Neural progenitor cell (in vitro differentiated cells): ENCODE measurements around the gene CCDC63. TPM values are rescaled to one million over a fixed set of nuclear protein-coding genes. Genes with fewer than 3 reads are reported as not detected.
A peak's percentile ranks its signal among the peaks of the same experiment; 100 is the strongest.

Experiments used
- DNase-seq: peaks from one replicate; pipeline ENCODE4 v3.0.0-alpha.2; 2016; ENCODE audit warnings: low spot score
- H2AFZ ChIP-seq: fragments of 200-600 bp; sonication (generic); replicated peaks from 2 replicates; pipeline ENCODE4 v1.6.1; 2016; ENCODE audit warnings: antibody characterized with exemption
- H3F3A ChIP-seq: fragments of 200-600 bp; sonication (generic); 2 replicates; pipeline ENCODE4 v1.6.1; 2016; ENCODE audit warnings: antibody characterized with exemption, low read depth
- H3K27ac ChIP-seq: fragments of 200-600 bp; sonication (generic); 2 replicates; pipeline ENCODE4 v1.5.1; 2016; ENCODE audit warnings: mild to moderate bottlenecking
- H3K27me3 ChIP-seq: fragments of 200-600 bp; sonication (generic); 2 replicates; pipeline ENCODE4 v1.6.1; 2016; ENCODE audit warnings: mild to moderate bottlenecking, moderate library complexity
- H3K36me3 ChIP-seq: fragments of 200-600 bp; sonication (generic); 2 replicates; pipeline ENCODE4 v1.5.1; 2016
- H3K4me1 ChIP-seq: fragments of 200-600 bp; sonication (generic); 2 replicates; pipeline ENCODE4 v1.6.1; 2016; ENCODE audit warnings: mixed run types
- H3K4me2 ChIP-seq: fragments of 200-600 bp; sonication (generic); 2 replicates; pipeline ENCODE4 v1.6.1; 2016
- H3K4me3 ChIP-seq: fragments of 200-600 bp; sonication (generic); 2 replicates; pipeline ENCODE4 v1.5.1; 2016
- H3K79me2 ChIP-seq: fragments of 200-600 bp; sonication (generic); 2 replicates; pipeline ENCODE4 v1.6.1; 2016; ENCODE audit warnings: low read depth
- H3K9ac ChIP-seq: fragments of 200-600 bp; sonication (generic); 2 replicates; pipeline ENCODE4 v1.6.1; 2016
- H3K9me3 ChIP-seq: fragments of 200-600 bp; sonication (generic); 2 replicates; pipeline ENCODE4 v1.5.1; 2016; ENCODE audit warnings: low read depth
- H4K20me1 ChIP-seq: fragments of 200-600 bp; sonication (generic); 2 replicates; pipeline ENCODE4 v1.6.1; 2016; ENCODE audit warnings: low read depth
- H3K27ac Mint-ChIP-seq: 3 replicates; pipeline ENCODE4 v1.8.0; 2021; ENCODE audit warnings: mixed read lengths
- H3K27me3 Mint-ChIP-seq: 2 replicates; pipeline ENCODE4 v1.8.0; 2022; ENCODE audit warnings: low read depth, mild to moderate bottlenecking, inconsistent platforms, moderate library complexity, mixed read lengths; ENCODE audit not compliant: insufficient read depth
- H3K36me3 Mint-ChIP-seq: 3 replicates; pipeline ENCODE4 v1.8.0; 2021; ENCODE audit warnings: mixed read lengths
- H3K4me1 Mint-ChIP-seq: 3 replicates; pipeline ENCODE4 v1.8.0; 2021; ENCODE audit warnings: mixed read lengths
- H3K4me3 Mint-ChIP-seq: 3 replicates; pipeline ENCODE4 v1.8.0; 2021; ENCODE audit warnings: mild to moderate bottlenecking, moderate library complexity, mixed read lengths
- H3K9me3 Mint-ChIP-seq: 3 replicates; pipeline ENCODE4 v1.8.0; 2020; ENCODE audit warnings: mixed read lengths
- CTCF ChIP-seq: fragments of 200-600 bp; sonication (generic); IDR thresholded peaks from 2 replicates; pipeline ENCODE4 v1.5.1; 2017; ENCODE audit warnings: antibody characterized with exemption, mild to moderate bottlenecking
- EZH2 ChIP-seq: fragments of 200-600 bp; sonication (generic); IDR thresholded peaks from 2 replicates; pipeline ENCODE4 v1.6.1; 2017; ENCODE audit warnings: antibody characterized with exemption, mild to moderate bottlenecking, moderate library complexity
- EZH2phosphoT487 ChIP-seq: fragments of 200-600 bp; sonication (generic); IDR thresholded peaks from 2 replicates; pipeline ENCODE4 v1.6.1; 2017; ENCODE audit warnings: antibody characterized with exemption
- total RNA-seq: library from RNA; depleted of rRNA; stranded (reverse); fragments of >200 nt; gene quantifications from 2 replicates; pipeline ENCODE4 v1.2.3, GENCODE V29; 2015; ENCODE audit warnings: low replicate concordance

CCDC63 gene
- total RNA-seq, 1 donor from 2014 or later: 0.24 TPM

- Histone ChIP-seq H3K9me3 (no peaks in the 10 kb centered on the region), H3K4me1 (peaks cover 5% of the 10 kb centered on the region), H3K4me2 (no peak overlapping the region), H3K4me3 (no peak overlapping the region), H2AFZ (no peak overlapping the region), H3K9ac (no peak overlapping the region), H3K79me2 (no peaks in the 10 kb centered on the region), H3F3A (peaks cover 7% of the 10 kb centered on the region), H4K20me1 (no peaks in the 10 kb centered on the region), H3K27ac (no peak overlapping the region), H3K36me3 (no peaks in the 10 kb centered on the region), H3K27me3 (peaks cover 8% of the 10 kb centered on the region)
- no peak for DNase-seq
- Mint-ChIP-seq H3K4me1 (no peaks in the 10 kb centered on the region), H3K36me3 (no peaks in the 10 kb centered on the region), H3K9me3 (no peaks in the 10 kb centered on the region), H3K27me3 (peaks cover 6% of the 10 kb centered on the region), H3K4me3 (no peak overlapping the region), H3K27ac (no peak overlapping the region)
- TF ChIP-seq EZH2 (no peak), CTCF (no peak), EZH2phosphoT487 (no peak)
Measured at GRCh38 chr12:110930348-110931314, 83.8 kb downstream of the CCDC63 start.

GRCh38 chr12:110931315-110931728 lies 84.5 kb downstream of the CCDC63 start:
- DNase-seq: no peak

GRCh38 chr12:110932046-110932445 lies 85.3 kb downstream of the CCDC63 start:
- no peaks in the 10 kb centered on the region for H3K36me3 ChIP-seq
- H3K27me3 ChIP-seq: peaks cover 22% of the 10 kb centered on the region
- no peak overlapping the region for H3K27ac ChIP-seq
- no peaks in the 10 kb centered on the region for H4K20me1 ChIP-seq
- H3K27ac Mint-ChIP-seq: no peak overlapping the region
- H3K27me3 Mint-ChIP-seq: peaks cover 6% of the 10 kb centered on the region
- H3K36me3 Mint-ChIP-seq: no peaks in the 10 kb centered on the region
- no peak overlapping the region for H3K4me2 ChIP-seq
- TF ChIP-seq EZH2phosphoT487 (no peak), CTCF (peak; percentile 61), EZH2 (no peak)
- no peaks in the 10 kb centered on the region for H3K9me3 ChIP-seq
- H3K4me3 Mint-ChIP-seq: no peak overlapping the region
- no peak overlapping the region for H3K4me3 ChIP-seq
- peaks cover 2% of the 10 kb centered on the region for H3K4me1 Mint-ChIP-seq
- DNase-seq: peak; percentile 31
- no peaks in the 10 kb centered on the region for H3K79me2 ChIP-seq
- no peak overlapping the region for H2AFZ ChIP-seq
- H3F3A ChIP-seq: peaks cover 21% of the 10 kb centered on the region
- peaks cover 8% of the 10 kb centered on the region for H3K4me1 ChIP-seq
- H3K9me3 Mint-ChIP-seq: no peaks in the 10 kb centered on the region
- no peak overlapping the region for H3K9ac ChIP-seq

More at GRCh38 chr12:110931315-110931728, 84.5 kb downstream of the CCDC63 start:
- no peaks in the 10 kb centered on the region for H3K79me2 ChIP-seq
- H3K9me3 ChIP-seq: no peaks in the 10 kb centered on the region
- H3K4me1 ChIP-seq: peaks cover 5% of the 10 kb centered on the region
- no peaks in the 10 kb centered on the region for H4K20me1 ChIP-seq
- Mint-ChIP-seq H3K4me1 (no peaks in the 10 kb centered on the region), H3K9me3 (no peaks in the 10 kb centered on the region), H3K27ac (no peak overlapping the region), H3K27me3 (peaks cover 6% of the 10 kb centered on the region), H3K4me3 (no peak overlapping the region), H3K36me3 (no peaks in the 10 kb centered on the region)
- no peak overlapping the region for H3K4me2 ChIP-seq
- no peaks in the 10 kb centered on the region for H3K36me3 ChIP-seq
- H2AFZ ChIP-seq: no peak overlapping the region
- no peak overlapping the region for H3K4me3 ChIP-seq
- no peak overlapping the region for H3K9ac ChIP-seq
- H3K27me3 ChIP-seq: peaks cover 15% of the 10 kb centered on the region
- no peak overlapping the region for H3K27ac ChIP-seq
- peaks cover 14% of the 10 kb centered on the region for H3F3A ChIP-seq
- TF ChIP-seq CTCF (no peak), EZH2 (no peak), EZH2phosphoT487 (no peak)
